ENCODE results near the gene FGF5.
"Not testable (repeated sequence)": the region's sequence is repeated elsewhere in the genome, so short reads cannot be mapped to it uniquely, and the experiment has no call there.

Gene FGF5, protein sequence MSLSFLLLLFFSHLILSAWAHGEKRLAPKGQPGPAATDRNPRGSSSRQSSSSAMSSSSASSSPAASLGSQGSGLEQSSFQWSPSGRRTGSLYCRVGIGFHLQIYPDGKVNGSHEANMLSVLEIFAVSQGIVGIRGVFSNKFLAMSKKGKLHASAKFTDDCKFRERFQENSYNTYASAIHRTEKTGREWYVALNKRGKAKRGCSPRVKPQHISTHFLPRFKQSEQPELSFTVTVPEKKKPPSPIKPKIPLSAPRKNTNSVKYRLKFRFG

DNA sequence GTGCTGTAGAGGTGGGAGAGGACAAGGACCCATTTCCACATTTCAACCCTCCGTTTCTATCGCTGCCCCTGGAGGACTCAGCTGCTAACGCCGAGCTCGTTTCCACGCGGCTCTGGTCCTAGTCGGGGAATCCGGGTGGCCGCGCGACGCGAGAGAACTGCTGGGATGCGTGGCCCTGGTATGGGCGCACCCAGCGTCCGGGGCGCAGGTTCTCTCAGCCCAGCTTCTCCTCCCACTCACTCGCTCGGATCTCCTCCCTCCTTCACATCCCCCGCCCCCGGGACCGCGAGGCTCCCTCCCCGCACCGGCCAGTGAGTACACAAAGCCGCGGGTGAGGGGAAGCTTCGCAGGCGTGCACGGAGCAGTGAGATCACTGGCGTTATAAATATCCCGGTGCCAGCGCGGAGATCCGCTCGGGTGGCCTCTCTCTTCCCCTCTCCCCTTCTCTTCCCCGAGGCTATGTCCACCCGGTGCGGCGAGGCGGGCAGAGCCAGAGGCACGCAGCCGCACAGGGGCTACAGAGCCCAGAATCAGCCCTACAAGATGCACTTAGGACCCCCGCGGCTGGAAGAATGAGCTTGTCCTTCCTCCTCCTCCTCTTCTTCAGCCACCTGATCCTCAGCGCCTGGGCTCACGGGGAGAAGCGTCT lies at the start of gene FGF5:
FGF5 (plus strand) TSS at position 412 of the 649 bp plus-strand sequence; CDS start at position 573, 161 bp downstream.
- no peak for DNase-seq (ENCODE audit: low spot score)

DNA sequence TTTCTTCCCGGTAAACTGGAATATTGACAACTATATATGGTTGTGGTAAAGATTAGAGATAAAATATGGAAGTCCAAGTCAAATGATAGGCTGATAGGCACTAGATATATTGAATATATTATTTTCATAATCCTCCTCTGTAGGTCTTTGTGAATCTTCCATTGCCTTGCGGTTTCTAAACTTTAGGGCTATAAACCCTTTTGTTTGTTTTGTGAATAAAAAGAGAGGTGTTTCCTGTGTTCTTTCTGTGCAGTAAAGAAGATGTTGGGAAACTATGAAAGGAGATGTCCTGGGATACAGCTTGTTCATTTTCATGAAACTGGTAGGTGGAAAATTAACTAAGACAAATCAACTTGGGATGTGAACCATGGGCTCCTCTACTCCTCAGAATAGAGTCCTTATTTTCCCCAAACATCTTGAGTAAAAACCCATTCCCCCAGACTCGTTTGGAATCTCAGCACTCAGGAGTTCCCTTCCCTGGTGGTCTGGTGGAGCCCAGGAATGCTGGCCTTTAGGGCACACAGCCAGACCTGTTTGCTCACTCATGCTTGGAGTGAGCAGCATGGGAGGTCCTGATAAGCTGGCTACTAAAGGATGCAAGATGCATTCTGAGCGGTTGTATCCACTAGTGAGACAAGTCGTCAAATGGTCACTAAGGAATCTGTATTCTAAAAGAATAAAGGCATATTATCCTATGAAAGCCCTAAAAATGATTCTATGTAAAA lies 47.0 kb upstream of the FGF5 start:
- peak; percentile 81 for DNase-seq (ENCODE audit: low spot score)

DNA sequence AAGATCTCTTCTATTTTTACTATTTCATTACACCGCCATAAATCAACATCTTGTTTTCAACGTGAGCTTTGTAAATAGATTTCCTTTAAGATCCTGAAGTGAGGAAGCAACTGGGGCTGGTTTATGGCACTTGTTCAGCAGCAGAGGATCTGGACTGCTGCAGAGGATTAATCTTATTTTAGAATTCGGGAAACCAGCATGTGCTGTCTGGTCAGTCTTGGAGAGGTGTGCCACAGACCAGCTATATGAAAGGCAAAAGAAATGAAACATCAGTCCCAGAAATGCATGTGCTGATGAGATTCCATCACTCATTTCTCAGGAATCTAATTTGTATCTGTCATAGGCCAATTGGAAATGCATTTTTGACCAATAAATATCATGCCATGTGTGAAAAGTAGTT lies 45.8 kb upstream of the FGF5 start:
- DNase-seq (ENCODE audit: low spot score): peak; percentile 83

DNA sequence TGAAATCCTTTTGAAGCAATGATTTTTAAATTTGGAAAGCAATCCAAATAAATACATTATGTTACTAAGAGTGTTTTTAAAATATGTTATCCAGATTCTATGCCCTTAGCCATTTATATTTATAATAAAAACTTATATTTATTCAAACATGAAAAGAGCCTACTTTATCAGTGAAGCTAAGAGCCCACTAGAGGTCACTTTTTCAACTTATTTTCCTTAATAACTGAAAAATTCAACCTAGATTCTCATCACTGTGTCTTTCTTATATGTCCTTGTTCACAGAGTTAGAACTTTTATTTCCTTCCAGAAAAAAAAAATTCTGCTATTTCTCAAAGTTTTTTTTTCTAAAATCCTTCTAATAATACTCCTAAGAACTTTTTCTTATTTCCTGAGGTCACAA lies 45.3 kb upstream of the FGF5 start:
- DNase-seq (ENCODE audit: low spot score): peak; percentile 82

DNA sequence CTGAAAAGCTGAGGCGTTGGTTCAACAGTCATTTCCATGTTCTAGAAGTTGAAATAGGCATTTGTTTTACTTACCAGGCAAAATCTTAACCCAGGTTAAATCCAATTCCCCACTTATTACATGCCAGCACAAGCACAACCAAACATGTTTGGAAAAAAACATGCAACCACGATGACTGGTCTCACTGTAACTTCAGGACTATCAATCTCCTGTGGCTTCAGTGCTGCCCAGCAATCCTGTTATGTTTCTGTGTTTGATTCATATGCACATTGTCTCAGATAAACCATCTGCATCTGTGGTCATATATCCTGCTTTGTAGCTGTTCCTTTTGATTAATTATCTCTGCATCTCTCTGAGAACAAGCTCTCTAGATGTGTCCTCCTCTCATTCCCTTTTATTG lies 40.9 kb upstream of the FGF5 start:
- no peak for DNase-seq (ENCODE audit: low spot score)

DNA sequence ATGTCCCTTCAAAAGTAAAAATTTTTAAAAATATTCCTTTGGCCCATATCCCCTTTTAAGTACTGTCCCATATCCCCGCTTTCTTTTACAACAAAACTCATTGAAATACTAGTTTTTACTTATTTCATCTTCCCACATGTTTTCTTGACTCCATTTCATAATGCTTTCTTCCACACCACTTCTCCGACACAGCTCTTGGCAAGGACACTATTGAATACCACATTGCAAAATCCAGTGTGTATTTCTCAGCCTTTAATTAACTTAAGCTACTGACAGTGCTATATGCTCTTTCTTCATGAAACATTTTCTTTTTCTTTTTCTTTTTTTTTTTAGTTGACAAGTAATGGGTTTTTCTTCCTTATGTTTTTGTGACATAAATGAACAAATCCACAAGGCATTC lies 40.4 kb upstream of the FGF5 start:
- no peak for DNase-seq (ENCODE audit: low spot score)

DNA sequence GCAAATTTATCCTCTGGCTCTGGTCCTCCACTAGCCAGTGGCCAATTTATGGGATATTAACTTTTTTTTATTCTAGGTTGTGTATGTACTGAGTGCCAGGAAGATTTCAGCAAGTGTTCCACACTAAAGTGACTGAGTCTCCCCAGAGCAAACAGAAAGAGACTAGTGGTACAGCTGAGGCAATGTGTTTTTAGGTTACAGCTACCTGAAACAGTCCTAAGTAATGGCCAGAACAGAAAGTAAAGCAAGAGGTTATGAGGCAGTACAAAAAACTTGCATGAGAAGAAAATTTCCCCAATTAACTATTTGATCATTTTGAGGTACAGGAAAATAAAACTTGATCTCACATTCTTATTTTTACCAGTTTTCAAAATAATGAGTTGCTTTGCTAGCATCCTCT lies 38.0 kb upstream of the FGF5 start:
- DNase-seq (ENCODE audit: low spot score): no peak

DNA sequence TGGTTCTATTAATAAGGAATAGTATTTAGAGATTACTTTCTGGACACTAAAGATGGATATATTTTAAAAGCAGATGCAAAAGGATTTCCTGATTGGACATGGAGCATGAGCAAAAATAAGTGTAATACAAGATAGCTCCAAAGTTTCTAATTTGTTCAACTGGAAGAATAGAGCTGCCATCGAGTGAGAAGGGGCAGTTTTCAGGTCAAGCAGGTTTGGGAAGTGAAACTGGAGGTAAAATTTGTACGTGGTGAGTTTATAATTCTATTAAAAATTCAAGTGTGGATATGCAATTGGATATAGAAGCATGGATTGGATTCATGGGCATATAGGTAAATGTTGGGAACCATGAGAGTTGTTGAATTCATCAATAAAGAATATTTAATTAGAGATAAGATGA lies 37.3 kb upstream of the FGF5 start:
- no peak for DNase-seq (ENCODE audit: low spot score)

DNA sequence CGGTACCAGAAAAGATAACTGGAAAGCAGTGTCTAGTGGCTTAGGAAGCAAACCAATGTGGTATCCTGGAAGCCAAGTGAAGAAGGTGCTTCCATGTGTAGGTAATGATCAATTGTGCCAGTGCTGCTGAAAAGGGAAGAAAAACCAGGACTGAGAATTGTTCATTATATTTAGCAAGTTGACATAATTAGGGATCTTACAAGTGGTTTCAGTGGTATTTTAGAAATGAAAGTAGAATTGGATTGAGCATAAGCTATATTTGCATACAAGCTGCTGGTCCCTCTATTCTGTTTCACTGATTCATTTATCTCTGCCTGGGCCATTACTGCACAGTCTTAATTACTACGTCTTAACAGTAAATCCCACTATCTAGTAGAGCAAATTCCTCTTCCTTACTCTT lies 36.9 kb upstream of the FGF5 start:
- no peak for DNase-seq (ENCODE audit: low spot score)

DNA sequence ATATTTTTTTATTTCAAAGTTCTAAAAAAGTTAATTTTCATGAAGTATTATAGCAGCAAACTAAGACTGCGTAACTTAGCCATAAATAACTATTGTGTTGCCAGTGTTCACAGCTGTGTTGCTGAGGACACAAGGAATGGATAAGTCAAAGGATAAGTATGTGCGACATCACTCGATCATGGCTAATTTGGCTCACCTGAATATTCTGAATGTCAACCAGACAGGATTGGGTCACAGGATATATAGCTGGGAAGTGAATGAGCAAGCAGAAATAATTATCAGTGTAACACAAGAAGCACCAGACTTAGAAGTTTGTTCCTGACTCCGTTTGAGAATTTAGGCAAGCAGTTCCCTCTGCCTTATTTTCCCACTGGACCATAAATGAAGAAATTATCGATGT lies 35.3 kb upstream of the FGF5 start:
- DNase-seq (ENCODE audit: low spot score): peak; percentile 96

DNA sequence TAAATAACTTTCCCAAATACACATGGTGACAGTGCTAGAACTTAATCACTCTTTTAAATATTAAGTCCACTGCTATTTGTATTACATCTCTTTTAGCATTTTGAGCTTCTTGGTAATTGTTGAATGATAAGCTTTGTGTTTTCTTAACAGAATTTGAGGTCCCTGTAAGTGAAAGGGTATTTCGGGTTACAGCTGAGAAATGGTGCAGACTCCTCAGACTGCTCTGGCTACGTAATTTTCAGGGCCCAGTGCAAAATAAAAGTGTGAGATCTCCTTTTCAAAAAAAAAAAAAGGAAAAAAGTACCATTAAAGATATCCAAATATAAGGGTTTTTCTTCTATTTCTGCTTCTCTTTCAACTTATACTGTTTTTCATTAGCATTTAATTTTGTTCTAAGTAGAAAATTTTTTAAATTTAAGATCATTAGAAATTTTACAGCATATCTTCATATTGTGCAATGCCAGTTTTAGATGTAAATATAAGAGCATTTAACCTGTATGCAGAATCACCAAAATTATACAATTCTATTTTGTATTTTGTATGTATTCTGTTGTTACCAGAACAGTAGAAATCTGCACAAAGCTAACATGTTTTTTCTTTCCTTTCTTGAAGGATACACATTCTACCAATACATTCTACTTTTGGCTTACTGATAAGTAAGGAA lies 33.6 kb upstream of the FGF5 start:
- DNase-seq (ENCODE audit: low spot score): no peak

DNA sequence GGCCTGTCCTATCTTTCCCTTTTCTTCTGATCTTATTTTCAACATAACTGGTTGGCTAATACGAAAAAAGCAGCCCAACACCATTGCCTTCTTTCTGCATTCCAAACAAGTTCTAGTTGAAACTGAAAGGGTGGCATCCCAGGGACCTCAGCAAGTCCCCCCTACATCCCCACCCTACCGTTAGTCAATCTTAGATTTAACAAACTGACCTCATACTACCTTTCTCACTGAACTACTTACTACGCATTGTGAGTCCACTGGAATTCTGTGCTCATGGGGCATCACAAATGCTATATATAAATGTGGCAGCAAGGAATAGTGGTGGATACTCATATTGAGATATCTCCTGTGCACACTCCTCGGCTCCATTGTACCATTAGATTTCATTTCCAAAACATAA lies 33.1 kb upstream of the FGF5 start:
- peak; percentile 73 for DNase-seq (ENCODE audit: low spot score)

DNA sequence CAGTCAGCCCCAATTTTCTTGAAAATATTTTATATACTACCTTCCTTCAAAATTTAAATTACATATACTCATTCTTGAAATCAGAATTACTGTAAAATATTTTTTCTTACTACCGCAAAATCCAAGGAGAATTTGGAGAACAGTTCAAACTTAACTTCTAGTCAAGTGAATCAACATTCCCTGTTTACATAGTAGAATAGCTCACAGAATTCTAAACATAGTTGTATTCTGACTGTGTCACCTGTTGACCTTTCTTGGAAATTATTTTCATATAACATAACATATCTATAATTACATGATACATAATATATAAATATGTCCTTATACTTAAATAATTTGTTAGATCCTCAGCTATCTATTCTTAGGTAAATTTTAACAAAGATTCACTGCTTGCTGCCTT lies 31.0 kb upstream of the FGF5 start:
- no peak for DNase-seq (ENCODE audit: low spot score)

DNA sequence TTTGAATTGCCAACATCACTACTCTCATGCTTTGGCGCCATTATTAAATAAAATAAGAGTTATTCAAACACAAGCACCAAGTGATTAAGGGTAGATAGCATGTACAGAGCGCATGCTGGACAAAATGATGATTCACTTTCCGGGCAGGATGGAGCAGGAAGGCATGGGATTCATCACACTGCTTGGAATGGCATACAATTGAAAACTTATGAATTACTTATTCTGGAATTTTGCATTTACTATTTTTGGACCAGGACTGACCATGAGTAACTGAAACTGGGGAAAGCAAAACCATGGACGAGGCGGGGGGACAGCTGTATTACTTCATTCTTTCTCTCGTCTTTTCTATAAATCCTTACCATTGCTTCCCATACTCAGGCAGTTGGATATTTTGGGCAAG lies 28.5 kb upstream of the FGF5 start:
- DNase-seq (ENCODE audit: low spot score): peak; percentile 97

DNA sequence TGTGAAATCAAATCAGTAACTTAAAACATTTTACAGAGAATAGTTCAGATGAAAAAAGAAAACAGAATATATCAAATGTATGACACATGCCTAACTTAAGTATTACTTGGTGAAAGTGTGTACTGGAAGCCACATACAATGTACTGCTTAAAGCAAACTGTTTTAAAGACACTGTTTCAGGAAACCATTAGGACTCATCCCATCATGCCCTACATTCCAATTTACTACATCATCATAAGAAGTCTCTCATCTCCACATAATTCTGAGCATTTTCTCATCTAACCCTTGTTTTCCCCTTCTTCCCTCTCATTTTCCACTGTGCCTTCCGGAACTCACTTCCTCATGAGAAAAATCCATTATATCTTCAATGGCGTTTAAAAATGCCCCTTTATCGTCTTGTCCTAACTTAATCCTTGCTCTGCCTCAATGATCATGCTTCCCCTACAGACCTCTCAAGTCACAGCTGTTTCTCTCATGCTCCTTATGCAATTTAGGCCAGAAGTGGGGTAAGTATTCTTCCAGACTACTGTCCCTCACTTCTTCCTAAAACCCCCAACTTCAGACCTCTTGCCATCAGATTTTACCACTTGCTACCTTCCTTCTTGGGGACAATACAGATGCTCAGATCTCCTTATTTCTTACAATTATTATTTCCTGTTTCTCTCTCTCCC lies 26.8 kb upstream of the FGF5 start:
- peak; percentile 55 for DNase-seq (ENCODE audit: low spot score)

DNA sequence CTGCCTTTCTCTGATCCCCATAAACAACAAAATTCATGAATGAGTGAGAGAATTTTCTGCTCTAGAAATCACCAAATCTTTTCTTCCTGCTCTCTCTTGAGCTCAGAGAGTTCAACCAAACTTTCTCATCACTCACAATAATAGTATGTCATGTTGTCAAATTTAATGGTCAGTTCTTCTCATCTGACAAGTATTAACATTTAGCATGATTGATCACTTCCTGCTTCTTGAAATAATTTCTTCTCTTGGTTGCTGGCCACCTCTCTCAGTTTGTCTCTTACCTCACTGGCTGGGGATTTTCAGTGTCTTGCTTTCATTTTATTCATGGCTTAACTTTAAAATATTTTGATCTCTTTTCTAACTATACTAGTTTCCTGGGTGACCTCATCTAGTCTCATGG lies 25.5 kb upstream of the FGF5 start:
- peak; percentile 75 for DNase-seq (ENCODE audit: low spot score)

DNA sequence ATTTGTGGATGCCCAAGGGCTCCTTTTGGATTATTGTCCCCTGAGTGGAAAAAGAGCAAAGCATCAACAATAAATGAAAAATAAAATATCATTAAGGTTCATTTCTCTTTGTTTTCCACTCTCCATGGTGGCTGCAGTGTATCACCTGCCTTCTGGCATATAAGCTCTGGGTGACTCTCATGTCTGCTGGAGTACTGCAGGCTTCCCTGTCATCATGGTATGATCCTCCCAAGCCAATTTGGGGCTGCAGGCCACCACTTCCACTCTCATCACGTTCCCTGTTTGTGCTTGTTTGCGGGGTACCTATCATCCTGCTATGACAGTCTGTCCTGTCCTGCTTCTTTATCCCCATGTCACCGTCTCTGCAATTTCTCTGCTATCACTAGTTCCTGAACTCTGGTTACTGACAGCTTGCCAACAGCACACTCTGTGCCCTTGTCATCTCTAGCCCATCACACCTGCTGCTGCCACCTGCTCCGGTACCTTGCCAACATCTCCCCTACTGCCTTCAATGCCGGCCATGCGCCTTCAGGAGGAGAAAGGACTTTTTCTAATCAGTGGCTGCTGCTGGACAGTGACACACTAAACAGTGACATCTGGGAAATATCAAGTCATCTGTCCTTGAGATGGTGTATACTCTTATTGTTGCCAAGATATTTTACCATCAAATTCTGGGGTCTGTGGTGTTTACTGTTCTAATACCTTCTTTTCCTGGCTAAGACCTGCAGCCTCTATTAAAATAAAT lies 23.0 kb upstream of the FGF5 start:
- DNase-seq (ENCODE audit: low spot score): no peak

DNA sequence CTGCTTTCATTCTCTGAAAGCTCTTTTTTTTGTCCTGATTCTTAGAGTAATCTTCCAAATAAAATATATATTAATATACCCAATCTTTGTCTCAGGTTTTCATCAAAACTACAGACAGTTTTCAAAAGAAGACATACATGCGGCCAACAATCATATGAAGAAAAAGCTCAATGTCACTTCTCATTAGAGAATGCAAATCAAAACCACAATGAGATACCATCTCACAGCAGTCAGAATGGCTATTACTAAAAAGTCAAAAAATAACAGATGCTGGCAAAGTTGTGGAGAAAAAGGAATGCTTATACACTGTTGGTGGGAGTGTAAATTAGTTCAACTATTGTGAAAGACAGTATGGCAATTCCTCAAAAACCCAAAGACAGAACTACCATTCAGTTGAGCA lies 19.0 kb upstream of the FGF5 start:
- DNase-seq (ENCODE audit: low spot score): not testable (repeated sequence)

DNA sequence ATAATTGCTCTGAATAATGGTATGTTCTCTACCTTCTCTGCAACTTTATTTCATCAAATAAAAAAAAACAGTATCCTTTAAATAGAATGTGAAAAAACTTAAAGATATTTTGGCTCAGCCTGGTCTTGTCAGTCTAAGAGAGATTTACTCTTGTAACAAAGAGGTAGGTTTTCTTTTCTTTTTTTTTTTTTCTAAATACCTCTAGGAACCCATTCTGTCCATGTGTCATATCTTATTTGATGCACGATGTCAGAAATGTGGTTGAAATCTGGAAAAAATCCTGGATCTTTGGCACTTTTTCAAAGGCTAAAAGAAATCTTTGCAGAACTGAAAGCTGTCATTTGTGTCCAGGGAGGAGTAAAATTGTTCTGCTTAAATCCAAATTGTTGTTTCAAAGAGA lies 17.3 kb upstream of the FGF5 start:
- DNase-seq (ENCODE audit: low spot score): no peak

DNA sequence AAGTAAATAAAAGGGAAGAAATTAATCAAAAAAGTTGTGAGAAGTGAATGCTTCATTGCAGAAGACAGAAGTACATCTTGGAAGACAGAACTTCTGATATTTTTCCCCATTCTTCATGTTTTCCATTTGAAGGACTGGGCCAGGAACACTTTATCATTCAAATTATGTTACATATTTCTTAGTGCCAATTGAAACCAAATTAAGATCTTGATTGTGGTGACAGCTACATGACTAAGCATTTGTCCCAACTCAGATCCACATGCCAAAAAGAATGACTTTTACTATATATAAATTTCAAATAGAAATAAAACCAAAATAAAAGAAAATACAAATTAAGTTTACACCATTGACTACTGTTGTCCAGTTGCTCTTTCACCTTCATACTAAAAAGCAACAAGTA lies 14.0 kb upstream of the FGF5 start:
- DNase-seq (ENCODE audit: low spot score): no peak

DNA sequence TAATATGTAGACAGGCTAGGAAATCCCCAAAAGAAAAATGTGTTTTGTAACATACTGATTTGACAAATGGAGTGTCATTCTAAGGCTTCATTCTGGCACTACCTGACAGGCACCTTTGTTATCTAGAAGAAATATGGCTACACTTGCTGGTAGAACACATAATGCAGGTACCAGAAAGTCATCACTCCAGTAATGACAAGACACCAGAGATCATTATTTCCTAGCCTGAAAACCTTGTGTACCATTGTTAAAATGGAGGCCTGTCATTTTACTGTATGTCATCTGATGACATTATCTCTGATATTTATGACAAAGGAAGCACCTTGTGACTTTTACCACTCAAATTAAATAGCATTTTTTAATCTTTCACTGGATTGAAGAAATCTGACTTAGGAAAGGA lies 13.5 kb upstream of the FGF5 start:
- no peak for DNase-seq (ENCODE audit: low spot score)

DNA sequence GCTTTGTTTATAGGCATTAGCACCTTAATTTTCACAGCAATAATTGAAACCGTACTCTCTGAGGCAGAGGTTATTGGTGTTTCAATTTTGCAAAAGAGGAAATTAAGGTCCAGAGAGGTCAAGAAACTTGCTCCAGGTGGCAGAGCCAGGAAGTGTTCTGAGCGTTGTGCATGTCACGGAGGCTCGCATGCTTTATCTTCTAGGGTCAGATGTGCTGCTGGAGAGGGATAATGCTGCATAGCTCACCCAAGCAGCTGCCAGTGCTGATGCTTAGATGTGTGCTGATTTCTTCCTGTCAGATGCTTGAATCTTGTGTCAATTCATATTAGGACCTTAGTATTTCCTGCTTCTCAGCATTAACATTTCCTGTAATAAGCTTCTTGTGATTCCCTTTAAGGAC lies 13.0 kb upstream of the FGF5 start:
- DNase-seq (ENCODE audit: low spot score): no peak
